HG02973 (cell line): ENCODE results near the gene MRPL36.

Experiments used
- ATAC-seq: cut with Tn5 transposase; IDR thresholded peaks from one replicate; pipeline ENCODE4 v1.9.1; 2021; ENCODE audit warnings: moderate library complexity; ENCODE audit not compliant: unreplicated experiment

Gene MRPL36

GRCh38 chr5:1765880-1766235 lies 33.8 kb downstream of the MRPL36 start:
- ATAC-seq, result no peak

GRCh38 chr5:1765141-1765879 lies 34.3 kb downstream of the MRPL36 start:
- ATAC-seq, result no peak

- ATAC-seq, result no peak
These were observed 35.1 kb downstream of the MRPL36 start for GRCh38 chr5:1764606-1764960.

GRCh38 chr5:1763960-1764605 lies 35.6 kb downstream of the MRPL36 start:
- ATAC-seq, result no peak

GRCh38 chr5:1763548-1763911 lies 36.1 kb downstream of the MRPL36 start:
- ATAC-seq, result no peak

- no peak for ATAC-seq
These were observed 36.6 kb downstream of the MRPL36 start for GRCh38 chr5:1762883-1763547.

GRCh38 chr5:1762121-1762882 lies 37.3 kb downstream of the MRPL36 start:
- ATAC-seq, result no peak

- ATAC-seq, result no peak
These were observed 38.2 kb downstream of the MRPL36 start for GRCh38 chr5:1761453-1761755.

- no peak for ATAC-seq
These were observed 38.8 kb downstream of the MRPL36 start for GRCh38 chr5:1760656-1761452.

GRCh38 chr5:1760231-1760630 lies 39.4 kb downstream of the MRPL36 start:
- ATAC-seq, result no peak

GRCh38 chr5:1759378-1759970 lies 40.2 kb downstream of the MRPL36 start:
- no peak for ATAC-seq

- ATAC-seq, result no peak
These were observed 41.1 kb downstream of the MRPL36 start for GRCh38 chr5:1758574-1758973.

- ATAC-seq, result no peak
These were observed 42.1 kb downstream of the MRPL36 start for GRCh38 chr5:1757511-1757910.

- ATAC-seq, result no peak
These were observed 43.2 kb downstream of the MRPL36 start for GRCh38 chr5:1756481-1756880.

GRCh38 chr5:1755321-1755949 lies 44.2 kb downstream of the MRPL36 start:
- no peak for ATAC-seq

- no peak for ATAC-seq
These were observed 45.0 kb downstream of the MRPL36 start for GRCh38 chr5:1754531-1755220.

- no peak for ATAC-seq
These were observed 46.1 kb downstream of the MRPL36 start for GRCh38 chr5:1753490-1753889.

- no peak for ATAC-seq
These were observed 46.8 kb downstream of the MRPL36 start for GRCh38 chr5:1752881-1753280.
